Measurements from ENCODE around the gene FAM184B.

DNA sequence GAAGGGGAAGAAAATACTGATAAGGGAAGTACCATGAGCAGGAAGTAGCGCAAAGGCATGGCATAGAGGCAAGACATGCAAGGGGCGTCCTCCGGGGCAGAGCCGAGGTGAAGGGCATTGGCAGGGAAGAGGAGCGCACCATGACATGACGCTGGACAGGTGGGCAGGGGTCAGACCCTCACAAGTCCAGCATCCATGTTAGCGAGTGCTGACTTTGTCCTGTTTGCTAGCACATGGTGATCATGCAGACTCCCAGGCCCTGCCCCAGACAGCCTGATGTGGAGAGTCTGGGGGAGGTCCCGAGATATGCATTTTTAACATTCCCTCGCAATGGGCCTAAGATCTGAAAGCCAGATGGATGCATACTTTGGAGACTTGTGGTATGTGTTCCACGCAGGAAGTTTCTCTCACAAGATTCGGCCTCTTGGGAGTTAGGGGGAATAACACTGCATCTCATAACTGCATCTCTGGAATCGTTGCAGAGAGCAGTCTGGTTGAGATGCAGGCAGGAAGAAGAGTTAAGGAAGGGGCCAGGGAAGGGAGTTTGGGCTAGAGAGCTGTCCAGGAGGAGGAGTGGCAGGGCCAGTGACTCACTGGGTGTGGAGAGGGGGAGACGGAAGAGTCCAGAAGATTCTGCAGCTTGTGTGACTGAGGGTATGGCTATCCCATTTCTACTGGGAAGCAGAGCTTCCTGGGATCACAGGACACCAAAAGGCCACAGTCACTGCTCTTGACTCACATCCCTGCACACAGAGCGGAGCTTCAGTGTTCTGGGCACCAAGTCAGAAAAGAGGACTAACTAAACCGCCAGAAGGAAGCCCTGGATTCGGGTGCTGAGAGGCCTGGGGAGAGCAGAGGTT lies 59.7 kb downstream of the FAM184B start:
- TF ChIP-seq, protein P1, sequence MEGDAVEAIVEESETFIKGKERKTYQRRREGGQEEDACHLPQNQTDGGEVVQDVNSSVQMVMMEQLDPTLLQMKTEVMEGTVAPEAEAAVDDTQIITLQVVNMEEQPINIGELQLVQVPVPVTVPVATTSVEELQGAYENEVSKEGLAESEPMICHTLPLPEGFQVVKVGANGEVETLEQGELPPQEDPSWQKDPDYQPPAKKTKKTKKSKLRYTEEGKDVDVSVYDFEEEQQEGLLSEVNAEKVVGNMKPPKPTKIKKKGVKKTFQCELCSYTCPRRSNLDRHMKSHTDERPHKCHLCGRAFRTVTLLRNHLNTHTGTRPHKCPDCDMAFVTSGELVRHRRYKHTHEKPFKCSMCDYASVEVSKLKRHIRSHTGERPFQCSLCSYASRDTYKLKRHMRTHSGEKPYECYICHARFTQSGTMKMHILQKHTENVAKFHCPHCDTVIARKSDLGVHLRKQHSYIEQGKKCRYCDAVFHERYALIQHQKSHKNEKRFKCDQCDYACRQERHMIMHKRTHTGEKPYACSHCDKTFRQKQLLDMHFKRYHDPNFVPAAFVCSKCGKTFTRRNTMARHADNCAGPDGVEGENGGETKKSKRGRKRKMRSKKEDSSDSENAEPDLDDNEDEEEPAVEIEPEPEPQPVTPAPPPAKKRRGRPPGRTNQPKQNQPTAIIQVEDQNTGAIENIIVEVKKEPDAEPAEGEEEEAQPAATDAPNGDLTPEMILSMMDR (IDR thresholded peaks at IDR 0.05): no peak
- TF ChIP-seq POLR2AphosphoS5 (IDR thresholded peaks at IDR 0.05): no peak
- TF ChIP-seq EP300 (IDR thresholded peaks at IDR 0.05): no peak
- TF ChIP-seq POLR2A (IDR thresholded peaks at IDR 0.05): no peak
